Measurements from ENCODE around the gene GRB10.
A peak's percentile ranks its signal among the peaks of the same experiment; 100 is the strongest.

Gene GRB10

DNA sequence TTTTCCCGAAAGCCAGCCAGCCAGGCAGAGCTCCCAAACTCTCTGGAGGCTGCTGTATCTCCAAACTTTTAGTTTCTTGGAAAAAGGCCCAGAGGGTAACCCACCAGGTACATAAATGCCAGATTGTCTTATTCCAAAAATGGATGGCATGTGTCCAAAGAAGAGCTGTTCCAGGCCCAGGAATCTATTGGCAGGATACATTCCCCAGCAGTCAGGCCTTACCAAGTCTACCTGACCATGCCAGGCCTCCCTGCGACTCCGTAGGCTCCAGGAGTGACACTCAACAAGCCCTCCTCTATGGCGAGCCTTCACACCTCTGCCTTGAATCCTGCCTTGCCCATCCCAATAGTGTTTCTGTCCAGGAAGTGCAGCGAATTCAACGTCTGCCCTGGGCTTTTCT, 95.6 kb downstream of the GRB10 start:
- DNase-seq: no peak

DNA sequence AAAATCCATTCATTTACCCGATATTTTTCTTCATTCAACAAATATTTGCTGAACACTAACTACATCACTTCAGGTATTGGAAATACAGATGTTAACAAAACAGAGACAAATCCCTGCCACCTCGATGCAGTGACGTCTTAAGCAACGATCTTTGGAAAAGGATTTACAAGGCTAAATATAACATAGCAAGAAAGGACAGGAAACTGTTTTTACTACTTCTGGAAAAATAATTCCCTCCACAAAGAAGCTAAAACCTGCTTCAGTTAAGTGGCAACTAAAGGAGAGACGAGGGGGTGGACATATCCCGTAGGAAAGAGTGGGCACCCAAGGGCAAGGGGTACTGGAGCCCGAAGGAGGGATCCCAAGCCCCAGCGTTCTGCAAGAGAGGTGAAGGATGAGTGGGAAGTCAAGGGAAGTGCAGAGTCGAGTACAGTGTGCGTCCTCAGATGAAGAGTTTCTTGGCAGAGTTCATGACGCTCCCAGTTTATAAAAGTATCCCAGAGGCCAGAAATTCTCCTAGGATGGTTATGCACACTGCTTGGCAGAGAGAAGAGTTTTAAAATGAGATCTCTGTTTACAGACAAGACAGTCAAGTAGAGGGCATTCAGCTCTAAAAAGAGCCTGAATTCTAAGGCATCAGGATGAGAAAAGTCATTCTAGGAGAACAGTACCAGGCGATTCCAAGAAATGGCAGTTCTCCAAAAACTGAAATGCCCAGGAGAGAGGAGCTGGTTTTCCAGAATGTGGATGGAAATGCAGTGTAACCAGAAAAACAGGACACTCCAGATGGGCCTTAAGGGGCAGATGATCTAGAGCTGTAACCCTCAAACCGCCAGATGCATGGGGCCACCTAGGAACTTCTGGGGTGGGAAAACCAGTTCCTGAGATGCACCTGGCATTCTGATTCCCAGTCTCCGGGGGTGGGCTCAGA, 97.3 kb downstream of the GRB10 start:
- DNase-seq: no peak

DNA sequence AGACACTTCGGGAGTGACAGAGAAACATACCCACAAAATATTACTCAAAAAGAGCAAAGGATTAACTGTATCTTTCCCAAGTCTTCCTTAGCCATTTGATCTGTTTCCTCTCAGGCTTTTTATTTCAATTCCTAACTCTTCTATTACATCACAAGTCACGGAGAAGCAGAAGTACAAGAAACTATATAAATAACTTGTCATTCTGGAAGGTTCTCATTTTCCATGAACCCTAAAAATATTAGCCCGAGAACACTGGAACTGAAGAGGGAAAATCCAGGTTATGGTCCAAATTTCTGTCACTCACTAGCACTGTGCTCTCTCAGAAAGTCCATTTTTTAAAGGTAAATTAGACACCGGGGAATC, 98.0 kb downstream of the GRB10 start:
- DNase-seq: no peak

DNA sequence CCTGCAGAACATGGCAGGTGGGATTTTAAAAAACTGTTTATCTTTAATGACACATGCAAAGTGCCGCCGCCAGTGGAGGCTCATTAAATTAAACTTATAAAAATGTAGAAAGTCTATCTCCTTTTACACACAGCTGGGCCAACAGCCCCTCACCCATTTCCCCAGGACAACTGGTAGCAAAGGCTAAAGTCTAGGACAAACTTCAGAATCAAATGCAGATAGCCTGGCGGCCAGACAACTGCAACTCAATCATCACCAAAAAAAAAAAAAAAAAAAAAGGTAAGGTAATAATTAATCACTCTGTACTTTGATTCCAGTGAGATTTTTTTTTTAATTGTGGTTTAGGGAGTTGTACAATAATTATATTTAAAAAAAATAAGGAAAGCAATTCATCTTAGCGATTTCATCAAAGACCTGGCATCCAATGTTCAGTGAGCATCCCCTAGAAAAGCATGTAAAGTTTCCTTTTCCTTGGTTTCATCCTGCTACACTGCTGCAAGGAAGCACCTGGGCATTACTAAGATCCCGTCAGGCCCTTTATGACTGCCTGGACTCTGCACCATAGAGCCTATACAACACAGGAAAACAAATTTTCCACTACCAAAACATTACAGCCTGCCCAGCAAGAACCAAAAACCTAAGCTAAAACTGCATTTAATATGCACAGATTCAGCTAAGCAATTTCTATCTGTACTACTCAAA, 98.5 kb downstream of the GRB10 start:
- no peak for DNase-seq

DNA sequence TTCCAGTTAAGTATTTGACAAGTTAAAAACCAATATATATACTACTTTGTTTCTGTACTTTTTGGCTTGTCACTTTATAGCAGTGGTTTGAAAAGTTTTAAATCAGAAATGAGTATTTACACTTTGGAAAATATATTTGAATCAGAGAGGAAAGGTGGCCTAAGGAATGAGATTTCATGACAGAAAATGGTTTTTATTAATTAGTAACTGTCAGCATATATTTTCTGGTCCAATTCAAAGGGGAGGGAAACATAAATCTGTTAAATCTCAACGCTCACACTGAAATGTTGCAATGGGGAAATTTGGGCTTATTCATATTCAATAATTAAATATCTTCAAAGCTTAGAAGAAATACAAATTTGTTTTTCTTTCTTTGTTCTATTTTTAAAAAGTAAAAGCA, 100.1 kb downstream of the GRB10 start:
- DNase-seq: no peak

DNA sequence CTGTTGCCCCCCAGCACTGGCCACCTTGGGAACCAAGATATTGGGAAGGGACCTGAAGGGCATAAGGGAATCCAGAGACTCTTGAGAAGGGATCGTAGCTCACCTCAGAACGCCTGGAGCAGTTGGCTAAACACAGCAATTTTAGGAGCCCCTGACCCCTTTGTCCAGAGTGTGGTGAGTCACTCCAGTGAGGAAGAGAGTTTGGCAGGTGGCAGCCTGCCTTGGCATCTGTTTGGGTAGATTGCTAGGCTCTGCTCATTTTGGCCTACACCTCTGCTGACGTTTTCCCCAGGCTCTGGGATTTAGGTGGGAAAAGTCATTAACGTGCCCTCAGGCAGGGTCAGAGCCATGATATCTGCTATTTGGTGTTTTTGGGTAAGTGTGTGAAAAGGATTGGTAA, 100.6 kb downstream of the GRB10 start:
- no peak for DNase-seq

DNA sequence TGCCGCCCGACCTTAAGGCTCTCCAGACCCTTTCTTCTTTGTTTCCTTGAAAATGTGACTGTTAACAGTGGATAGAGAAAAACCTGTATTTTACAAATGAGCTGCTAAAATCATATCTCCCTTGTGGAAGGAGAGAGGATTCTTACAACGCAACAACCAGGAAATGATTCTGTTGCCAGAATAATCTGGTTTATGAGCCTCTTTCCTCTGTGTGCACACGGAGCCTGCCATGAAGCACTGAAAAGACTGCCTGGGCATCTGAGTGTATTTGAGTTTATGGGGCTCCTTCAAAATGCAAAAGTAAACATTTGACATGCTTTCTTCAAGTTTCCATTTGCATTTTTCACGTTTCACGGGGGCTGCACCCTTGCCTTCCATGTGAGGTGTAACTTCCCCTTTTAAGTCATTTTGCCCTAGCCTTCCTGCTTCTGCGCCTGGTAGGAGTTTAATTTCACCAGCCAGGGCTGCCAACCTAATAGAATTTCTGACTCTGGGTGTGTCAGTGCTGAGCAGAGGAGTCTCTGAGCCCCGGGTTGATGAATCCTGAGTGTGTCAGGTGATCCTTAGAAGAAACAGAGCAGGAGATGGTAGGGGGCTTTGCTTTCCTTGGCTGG, 101.2 kb downstream of the GRB10 start:
- no peak for DNase-seq

DNA sequence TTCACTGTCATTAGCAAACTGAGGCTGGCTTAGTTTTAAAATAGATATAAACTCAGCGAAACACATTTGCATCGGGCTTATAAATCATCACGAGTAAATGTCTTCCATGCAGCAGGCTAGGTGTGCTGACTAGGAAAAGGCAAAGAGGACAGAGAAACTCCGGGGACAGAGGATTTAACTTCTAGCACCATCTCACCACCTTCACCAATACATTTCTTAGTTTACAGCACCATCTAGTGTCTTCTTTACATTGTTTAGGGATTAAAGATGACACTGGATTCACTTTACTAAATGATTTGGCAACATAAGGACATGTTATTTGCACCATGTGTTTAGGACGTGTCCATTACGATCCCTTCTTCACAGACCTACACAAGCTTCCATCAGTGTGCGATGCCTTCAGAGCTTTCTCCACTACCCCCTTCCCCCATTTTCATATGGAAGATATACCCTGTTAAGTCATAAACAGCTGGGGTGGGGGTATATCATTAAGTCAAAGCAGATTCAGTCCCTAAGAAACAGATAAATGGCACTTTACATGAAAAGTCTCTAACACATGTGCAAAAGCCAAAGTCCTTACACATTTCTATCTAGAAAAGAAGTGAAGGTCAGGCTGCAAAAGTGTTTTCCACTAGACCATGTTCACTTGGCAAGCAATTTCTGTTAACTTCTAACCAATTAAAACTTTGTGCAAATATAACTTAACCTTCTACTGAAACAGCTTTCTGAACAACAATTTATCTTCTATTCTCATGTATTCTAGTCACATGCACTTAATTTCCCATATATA, 103.3 kb downstream of the GRB10 start:
- DNase-seq: peak in 3 of 6 experiments; percentile 8 to 56 (median 46)

DNA sequence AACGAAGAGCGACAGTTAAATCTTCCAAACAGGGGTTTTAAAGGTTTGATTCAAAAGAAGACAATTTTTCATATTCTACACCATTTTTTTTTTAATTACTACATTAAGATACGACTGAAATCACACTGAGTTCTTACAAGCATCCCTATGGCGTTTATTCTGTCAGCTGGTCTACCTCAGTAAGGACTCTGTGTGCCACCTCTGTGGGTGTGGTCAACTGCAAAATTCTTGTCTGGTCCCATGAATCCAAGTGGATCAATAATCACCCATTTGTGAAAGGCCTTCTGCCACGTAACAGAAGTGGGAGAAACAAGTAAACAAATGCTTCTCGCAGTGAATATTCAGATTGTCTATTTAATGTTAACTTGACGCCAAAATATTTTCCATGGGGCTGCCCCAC, 104.1 kb downstream of the GRB10 start:
- DNase-seq: no peak

DNA sequence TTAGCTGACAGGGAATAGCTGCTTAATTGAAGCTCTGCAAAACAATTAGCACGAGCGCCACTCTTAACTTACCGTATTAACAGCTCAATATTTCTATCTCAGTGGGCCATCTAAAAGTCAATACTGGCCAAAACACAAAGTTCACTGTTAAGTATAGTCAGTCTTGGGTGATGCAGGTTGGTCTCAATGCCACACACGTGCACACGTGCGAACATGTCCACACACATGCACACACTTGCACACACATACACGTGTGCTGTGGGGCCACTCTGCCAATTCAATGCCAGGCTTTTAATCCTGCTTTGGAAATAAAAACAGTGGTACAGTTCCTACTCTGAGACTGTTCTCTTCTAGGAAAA, 105.1 kb downstream of the GRB10 start:
- no peak for DNase-seq

DNA sequence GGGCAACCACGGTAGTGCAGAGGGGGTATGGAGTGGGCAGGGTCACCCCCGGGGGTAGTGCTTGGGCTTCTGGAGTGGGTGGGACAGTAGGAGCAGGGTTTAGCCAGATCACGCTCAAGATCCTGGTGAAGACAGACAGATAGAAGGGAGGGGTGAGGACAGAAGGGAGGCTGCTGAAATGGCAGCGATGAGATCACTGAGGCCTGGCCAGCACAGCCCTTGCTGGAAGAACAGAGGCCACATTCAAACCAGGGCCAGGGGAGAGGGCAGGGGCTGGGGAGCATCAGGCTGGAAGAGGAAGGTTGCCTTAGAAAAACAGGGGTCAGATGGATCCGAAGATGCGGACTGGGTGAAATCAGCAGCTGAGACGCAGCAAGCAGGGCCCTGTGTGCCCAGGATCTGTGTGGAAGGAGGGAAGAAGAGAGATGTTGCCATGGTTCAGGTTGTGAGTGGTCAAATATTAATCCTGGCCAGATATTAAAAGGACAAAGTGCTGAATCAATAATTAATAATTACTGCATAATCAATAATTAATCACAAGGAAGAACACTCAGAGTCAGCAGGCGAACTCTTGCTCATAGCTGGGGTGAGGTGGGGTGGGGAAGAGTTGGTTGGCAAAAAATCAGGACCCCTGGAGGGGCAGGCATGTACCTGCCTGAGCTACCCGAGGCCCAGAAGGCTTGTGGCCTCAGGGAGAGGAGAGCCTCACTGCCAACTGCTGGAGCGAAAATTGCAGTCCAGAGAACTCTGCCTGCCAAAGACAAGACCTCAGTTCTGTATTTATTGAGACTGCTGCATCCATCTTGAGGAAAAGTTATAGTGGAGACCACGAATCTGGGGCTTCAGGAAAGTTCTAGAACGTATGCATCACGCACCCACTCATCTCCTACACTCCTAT, 105.7 kb downstream of the GRB10 start:
- DNase-seq: no peak

DNA sequence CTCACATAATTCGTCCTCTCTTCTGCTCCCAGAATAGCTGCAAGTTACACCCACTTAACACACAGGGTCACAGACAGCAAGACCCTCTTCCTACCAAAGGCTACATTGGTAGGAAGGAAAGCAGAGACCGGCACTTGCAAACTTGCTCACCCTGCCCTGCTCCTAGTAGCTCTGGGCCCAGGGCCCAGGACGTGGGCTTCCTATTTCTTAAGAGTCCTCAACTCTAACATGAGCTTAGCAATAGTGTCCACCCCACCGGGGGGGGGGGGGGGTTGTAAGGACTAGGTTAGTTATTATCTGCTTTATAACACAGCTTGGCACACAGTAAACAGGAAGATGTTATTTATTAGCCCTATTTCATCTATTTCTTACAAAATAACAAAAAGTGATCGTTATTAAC, 106.6 kb downstream of the GRB10 start:
- no peak for DNase-seq

DNA sequence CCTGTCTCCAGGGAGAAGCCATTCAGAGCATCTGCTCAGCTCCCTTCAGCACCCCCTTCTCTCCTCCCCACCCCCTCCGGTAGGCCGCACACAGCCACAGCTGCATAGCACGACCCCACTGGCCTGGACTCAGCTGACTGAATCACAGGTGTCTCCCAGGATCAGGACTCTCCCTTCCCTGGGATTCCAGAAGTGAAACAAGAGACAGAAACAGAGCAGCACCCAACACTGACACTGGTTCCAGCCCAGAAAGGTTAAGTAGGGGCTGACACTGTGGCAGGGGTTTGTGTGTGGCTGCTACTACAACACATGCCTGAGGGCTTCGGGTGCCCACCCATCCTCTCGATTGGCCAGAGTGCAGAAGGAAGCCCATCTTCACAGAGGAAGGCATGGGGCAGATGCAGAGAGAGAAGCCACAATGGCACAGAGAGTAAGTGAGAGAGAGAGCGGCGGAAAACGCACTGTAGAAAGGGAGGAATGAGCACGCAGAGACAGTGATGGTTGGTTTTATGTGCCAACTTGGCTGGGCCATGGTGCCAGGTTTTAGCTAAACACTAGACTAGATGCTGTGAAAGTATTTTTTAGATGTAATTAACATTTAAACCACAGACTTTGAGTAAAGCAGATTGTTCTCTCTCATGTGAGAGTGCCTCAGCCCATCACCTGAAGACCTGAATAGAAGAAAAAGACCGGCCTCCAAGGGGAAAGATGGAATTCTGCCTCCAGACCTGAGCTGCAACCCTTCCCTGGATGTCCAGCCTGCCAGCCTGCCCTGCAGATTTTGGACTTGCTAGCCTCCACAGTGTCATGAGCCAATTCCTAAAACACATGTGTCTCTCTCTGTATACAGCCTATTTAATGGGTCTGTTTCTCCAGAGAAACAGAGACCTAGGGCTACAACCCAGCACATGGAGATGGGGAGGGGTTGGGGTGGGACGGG, 107.5 kb downstream of the GRB10 start:
- DNase-seq: no peak

DNA sequence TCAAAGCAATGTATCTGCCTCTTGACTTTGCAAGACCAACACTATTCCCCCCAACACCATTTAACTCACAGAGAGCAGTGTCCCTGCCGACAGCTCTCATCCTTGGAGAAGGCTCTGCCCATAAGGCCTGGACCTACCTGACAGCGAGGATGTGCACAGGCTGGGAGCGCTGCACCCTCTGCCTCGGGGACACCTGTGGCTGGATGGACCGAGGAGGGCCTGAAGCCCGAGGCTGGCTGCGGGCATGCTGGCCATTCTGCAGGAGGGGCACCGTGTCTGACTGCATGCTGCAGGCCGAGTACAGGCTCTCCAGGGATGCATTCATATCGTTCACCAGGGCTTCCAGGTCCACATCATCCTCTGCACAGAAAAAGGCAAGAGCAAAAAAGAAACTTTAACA, 108.4 kb downstream of the GRB10 start:
- DNase-seq: no peak

DNA sequence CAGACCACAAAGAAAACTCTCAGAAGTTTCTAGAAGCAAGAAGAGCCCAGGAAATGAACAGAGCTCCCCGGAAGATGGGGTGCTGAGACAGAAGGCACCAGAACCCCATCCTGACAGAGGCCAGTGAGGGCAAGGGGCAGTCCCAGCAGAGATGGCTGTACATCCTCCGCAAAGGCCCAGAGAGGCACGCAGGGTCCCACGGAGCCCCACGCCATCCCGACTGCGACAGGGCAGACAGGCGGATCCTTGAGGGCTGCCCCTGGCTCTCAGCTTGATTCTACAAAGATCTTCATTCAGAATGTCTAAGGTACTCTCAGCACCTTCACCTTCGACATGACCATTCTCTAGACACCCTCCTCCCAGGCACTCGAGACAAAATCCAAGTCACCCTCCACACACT, 109.6 kb downstream of the GRB10 start:
- no peak for DNase-seq

DNA sequence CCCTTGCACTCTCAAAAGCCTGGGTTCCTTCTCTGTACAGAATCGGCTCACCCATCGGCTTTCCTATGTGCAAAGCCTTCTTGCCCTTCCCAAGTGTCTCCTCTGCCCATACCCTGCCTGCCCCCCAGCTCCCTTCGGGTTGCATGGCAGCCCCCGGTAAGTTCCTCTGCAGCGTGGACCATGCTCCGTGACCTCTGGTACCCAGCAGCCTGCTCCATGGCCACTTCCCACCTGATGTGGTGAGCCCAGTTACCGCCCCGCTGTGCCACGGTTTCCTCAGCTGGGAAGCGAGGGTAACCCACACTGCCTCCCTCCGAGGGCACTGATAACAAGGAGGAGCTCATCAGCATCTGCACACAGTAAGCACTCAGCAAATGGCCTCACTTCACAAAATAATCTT, 110.7 kb downstream of the GRB10 start:
- DNase-seq: no peak

DNA sequence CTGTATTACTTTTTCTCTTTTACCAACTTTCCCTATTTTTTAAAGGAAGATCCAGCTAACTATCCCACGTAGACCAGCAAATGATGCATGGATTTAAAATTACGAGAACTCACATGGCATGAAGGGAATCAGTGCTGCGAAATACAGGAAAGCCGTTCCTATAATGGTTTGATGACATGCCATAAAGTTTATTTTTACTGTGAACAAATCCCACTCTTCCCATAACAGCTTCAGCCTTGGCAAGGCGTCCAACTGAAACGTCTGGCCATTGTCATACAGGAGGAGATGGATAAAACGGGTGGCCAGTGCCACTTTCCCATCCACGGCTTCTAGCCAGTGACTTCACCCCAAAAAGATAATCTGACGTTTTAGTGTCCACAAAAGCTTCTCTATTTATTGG, 111.3 kb downstream of the GRB10 start:
- no peak for DNase-seq

DNA sequence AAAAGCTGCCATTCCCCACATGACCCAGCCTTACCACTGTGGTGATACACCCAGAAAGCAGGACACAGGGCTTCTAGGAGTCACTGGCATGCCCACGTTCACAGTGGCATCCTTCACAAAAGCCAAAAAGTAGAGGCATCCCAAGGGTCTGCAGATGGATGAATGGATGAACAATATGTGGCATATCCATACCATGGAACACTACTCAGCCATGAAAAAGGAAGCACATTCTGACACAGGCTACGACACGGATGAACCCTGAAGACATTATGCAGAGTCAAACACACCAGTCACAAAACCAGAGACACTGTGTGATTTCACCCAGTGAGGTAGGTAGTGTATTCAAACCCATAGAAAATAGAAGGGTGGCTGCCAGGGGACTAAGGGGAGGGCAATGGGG, 112.8 kb downstream of the GRB10 start:
- no peak for DNase-seq

DNA sequence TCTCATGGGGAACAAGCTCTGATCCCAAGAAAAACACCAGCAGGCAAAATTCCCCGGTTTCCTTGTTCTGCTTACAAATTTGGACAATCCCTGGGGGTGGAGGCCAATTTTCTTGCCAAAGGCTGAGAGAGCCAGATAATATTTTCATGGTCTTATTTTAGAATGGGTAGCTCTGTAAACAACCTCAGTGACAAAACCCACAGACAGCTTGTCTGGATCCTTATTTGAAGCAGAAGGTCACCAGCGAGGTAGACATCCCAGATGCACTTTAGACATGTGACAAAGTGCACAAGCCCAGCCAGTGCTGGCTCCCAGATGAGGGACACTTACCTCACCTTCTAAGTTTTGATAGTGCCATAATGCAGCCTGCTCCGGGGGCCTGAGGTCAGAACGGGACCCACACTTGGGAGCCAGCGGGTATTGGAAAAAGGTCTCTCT, 114.9 kb downstream of the GRB10 start:
- DNase-seq: no peak

DNA sequence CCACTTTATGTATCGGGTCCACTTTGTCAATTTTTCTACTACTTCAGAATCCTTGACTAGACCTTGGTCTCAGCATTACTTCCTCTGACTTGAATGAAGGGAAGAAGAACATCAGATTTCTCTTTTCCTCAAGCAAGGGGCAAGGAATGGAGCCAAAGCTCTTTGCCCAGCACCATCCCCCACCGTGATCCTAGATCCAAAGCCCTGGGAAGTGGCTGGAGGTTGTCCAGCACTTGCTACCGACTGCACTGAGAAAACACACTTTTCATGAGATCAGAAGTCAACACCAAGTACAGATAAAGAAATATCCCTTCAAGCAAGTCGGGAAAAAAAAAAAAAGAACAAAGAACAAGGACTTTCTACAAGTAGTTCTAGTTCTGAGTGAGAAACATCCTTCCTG, 115.4 kb downstream of the GRB10 start:
- no peak for DNase-seq

DNA sequence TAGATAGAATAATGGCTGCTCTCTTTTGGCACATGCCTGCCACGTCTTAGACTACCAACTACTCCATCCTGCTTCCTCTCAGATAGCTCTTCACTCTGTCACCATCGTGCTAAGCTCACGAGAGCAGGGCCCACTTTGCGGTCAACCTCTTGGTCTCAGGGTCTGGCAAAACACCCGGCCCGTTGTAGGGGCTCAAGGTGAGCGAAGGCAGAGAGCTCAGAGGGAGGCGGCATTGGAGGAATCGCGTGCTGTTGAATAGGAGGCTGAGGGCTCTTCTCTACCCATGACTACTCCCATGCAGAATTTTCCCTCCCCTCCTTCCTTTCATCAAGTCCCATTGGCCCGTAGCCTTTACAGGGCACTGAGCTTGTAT, 116.6 kb downstream of the GRB10 start:
- DNase-seq: no peak
